Calu3 (cell line): ENCODE measurements around the gene WDFY3. TPM values are rescaled to one million over a fixed set of nuclear protein-coding genes. Genes with fewer than 3 reads are reported as not detected.

Source experiments
- BruUV-seq: library from RNA; stranded (reverse); fragments of 400-500 nt; replicated peaks from 2 replicates; lab custom pipeline; 2021; lab: Mats Ljungman, UMichigan
- CTCF ChIA-PET: fragments of 300-600 bp; sonication (Branson Sonifier 250); formaldehyde crosslinking; loops from one replicate; lab custom pipeline; 2022; ENCODE audit warnings: antibody characterized with exemption; lab: Charles Lee
- DNase-seq: peaks from one replicate; pipeline ENCODE4 v3.0.0; 2022
- H3K27ac Mint-ChIP-seq: one replicate; pipeline ENCODE4 v1.8.0; 2022; ENCODE audit warnings: mixed read lengths; ENCODE audit not compliant: unreplicated experiment
- H3K27me3 Mint-ChIP-seq: one replicate; pipeline ENCODE4 v1.8.0; 2022; ENCODE audit warnings: mixed read lengths; ENCODE audit not compliant: unreplicated experiment
- H3K36me3 Mint-ChIP-seq: one replicate; pipeline ENCODE4 v1.8.0; 2022; ENCODE audit warnings: mild to moderate bottlenecking, moderate library complexity, mixed read lengths; ENCODE audit not compliant: insufficient read depth, unreplicated experiment
- H3K4me1 Mint-ChIP-seq: one replicate; pipeline ENCODE4 v1.8.0; 2022; ENCODE audit warnings: mild to moderate bottlenecking, low read depth, mixed read lengths; ENCODE audit not compliant: unreplicated experiment
- H3K4me3 Mint-ChIP-seq: one replicate; pipeline ENCODE4 v1.8.0; 2022; ENCODE audit warnings: mild to moderate bottlenecking, low read depth, moderate library complexity, mixed read lengths; ENCODE audit not compliant: unreplicated experiment
- H3K9me3 Mint-ChIP-seq: one replicate; pipeline ENCODE4 v1.8.0; 2022; ENCODE audit warnings: low read depth, mixed read lengths; ENCODE audit not compliant: unreplicated experiment
- CTCF ChIP-seq: fragments of 200-600 bp; IDR thresholded peaks from one replicate; pipeline ENCODE4 v1.8.0; 2022; ENCODE audit warnings: antibody characterized with exemption; ENCODE audit not compliant: unreplicated experiment
- intact Hi-C: fragments of 100-400 bp; cut with micrococcal nuclease; formaldehyde crosslinking; loops from one replicate; pipeline ENCODE4 v1.10.0; 2022; ENCODE audit not compliant: unreplicated experiment
- total RNA-seq: library from RNA; stranded (reverse); gene quantifications from 2 replicates; pipeline ENCODE4 v1.2.3, GENCODE V29; 2022

Gene WDFY3
- total RNA-seq, 1 experiment from 2014 or later = 31.5 TPM

- no peak for TF ChIP-seq CTCF
- no peaks in the 10 kb centered on the region for H3K36me3 Mint-ChIP-seq
- DNase-seq = no peak
- intact Hi-C loops = no loop called here
- no TSS peak for BruUV-seq
- no peaks in the 10 kb centered on the region for H3K27me3 Mint-ChIP-seq
- H3K4me3 Mint-ChIP-seq = no peak overlapping the region
- no peaks in the 10 kb centered on the region for H3K4me1 Mint-ChIP-seq
- CTCF ChIA-PET = no interaction called here
- no peak overlapping the region for H3K27ac Mint-ChIP-seq
- H3K9me3 Mint-ChIP-seq = no peaks in the 10 kb centered on the region
These were observed 60.8 kb downstream of the WDFY3 start for GRCh38 chr4:84905646-84906045.

DNA sequence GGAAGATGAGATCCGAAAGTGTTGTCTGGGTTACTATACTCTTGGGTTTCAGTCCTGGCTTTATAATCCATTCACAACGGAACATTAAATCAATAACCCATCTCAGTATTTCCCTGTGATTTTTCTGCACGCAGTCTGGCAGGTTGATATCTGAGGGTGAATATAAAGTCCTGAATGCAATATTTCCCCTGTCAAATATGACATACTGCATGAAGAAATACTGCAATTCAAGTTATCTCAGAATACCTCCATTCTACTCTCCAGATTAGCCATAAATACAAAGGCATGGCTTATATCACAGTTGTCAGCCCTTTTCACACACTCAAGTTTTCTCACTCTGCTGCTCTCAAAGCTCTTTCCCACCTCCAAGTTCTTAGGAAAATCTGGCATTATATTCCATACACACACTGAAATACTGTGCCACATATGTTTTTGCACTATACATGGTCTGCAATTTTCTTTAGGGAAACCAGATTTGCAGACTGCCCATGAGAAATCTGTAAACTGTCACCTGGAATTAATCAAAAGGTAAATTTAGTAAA is 64.7 kb downstream of the WDFY3 start:
- no TSS peak for BruUV-seq
- Mint-ChIP-seq H3K4me3 (no peak overlapping the region), H3K4me1 (no peaks in the 10 kb centered on the region), H3K9me3 (no peaks in the 10 kb centered on the region), H3K27ac (no peak overlapping the region), H3K36me3 (no peaks in the 10 kb centered on the region), H3K27me3 (no peaks in the 10 kb centered on the region)
- TF ChIP-seq CTCF = no peak
- no peak for DNase-seq
- CTCF ChIA-PET = no interaction called here
- intact Hi-C loops = no loop called here

- Mint-ChIP-seq H3K9me3 (no peaks in the 10 kb centered on the region), H3K4me3 (no peak overlapping the region), H3K36me3 (no peaks in the 10 kb centered on the region), H3K27ac (no peak overlapping the region), H3K27me3 (no peaks in the 10 kb centered on the region), H3K4me1 (no peaks in the 10 kb centered on the region)
- intact Hi-C loops = no loop called here
- no peak for DNase-seq
- CTCF ChIA-PET = no interaction called here
- BruUV-seq = no TSS peak
- TF ChIP-seq CTCF = no peak
These were observed 65.3 kb downstream of the WDFY3 start for GRCh38 chr4:84901173-84901572.

GRCh38 chr4:84899616-84900015 is 66.9 kb downstream of the WDFY3 start:
- Mint-ChIP-seq H3K36me3 (no peaks in the 10 kb centered on the region), H3K9me3 (no peaks in the 10 kb centered on the region), H3K27ac (no peak overlapping the region), H3K4me3 (no peak overlapping the region), H3K27me3 (no peaks in the 10 kb centered on the region), H3K4me1 (peaks cover 12% of the 10 kb centered on the region)
- intact Hi-C loops = no loop called here
- DNase-seq = no peak
- no TSS peak for BruUV-seq
- TF ChIP-seq CTCF = no peak
- CTCF ChIA-PET = no interaction called here
